Activated CD4-positive, alpha-beta T cell treated with anti-CD3 and anti-CD28 coated beads, Interleukin-2, Interleukin-4, amounts not matched to agents 100 ng/mL and 50 ng/mL, durations not matched to agents 16 hours and 8 hours (primary cell): Measurements from ENCODE around the gene PCCA.

Source experiments
- DNase-seq: peaks from one replicate; pipeline ENCODE4 v3.0.0-alpha.2; 2020; ENCODE audit warnings: low spot score

Gene PCCA

GRCh38 chr13:100428986-100429385 is 340.1 kb downstream of the PCCA start:
- no peak for DNase-seq

GRCh38 chr13:100432611-100433010 is 343.7 kb downstream of the PCCA start:
- no peak for DNase-seq

- no peak for DNase-seq
Observed at GRCh38 chr13:100433475-100433874, 344.6 kb downstream of the PCCA start.

- DNase-seq = peak; percentile 58
Observed at GRCh38 chr13:100434010-100434763, 345.3 kb downstream of the PCCA start.

GRCh38 chr13:100436099-100436498 is 347.2 kb downstream of the PCCA start:
- DNase-seq = no peak

GRCh38 chr13:100438059-100438788 is 349.3 kb downstream of the PCCA start:
- DNase-seq = no peak

GRCh38 chr13:100439247-100439970 is 350.5 kb downstream of the PCCA start:
- DNase-seq = no peak

GRCh38 chr13:100440751-100441425 is 352.0 kb downstream of the PCCA start:
- no peak for DNase-seq

GRCh38 chr13:100442095-100442832 is 353.4 kb downstream of the PCCA start:
- DNase-seq = no peak

GRCh38 chr13:100443278-100443997 is 354.5 kb downstream of the PCCA start:
- DNase-seq = no peak

- no peak for DNase-seq
Observed at GRCh38 chr13:100443998-100444328, 355.1 kb downstream of the PCCA start.

- DNase-seq = no peak
Observed at GRCh38 chr13:100447831-100448230, 358.9 kb downstream of the PCCA start.

- no peak for DNase-seq
Observed at GRCh38 chr13:100451923-100452322, 363.0 kb downstream of the PCCA start.

GRCh38 chr13:100454876-100455275 is 366.0 kb downstream of the PCCA start:
- DNase-seq = no peak

- no peak for DNase-seq
Observed at GRCh38 chr13:100458673-100459072, 369.8 kb downstream of the PCCA start.

- no peak for DNase-seq
Observed at GRCh38 chr13:100459747-100460146, 370.9 kb downstream of the PCCA start.

- DNase-seq = no peak
Observed at GRCh38 chr13:100460266-100460665, 371.4 kb downstream of the PCCA start.

- no peak for DNase-seq
Observed at GRCh38 chr13:100460791-100461190, 371.9 kb downstream of the PCCA start.

GRCh38 chr13:100461309-100462030 is 372.6 kb downstream of the PCCA start:
- no peak for DNase-seq

- no peak for DNase-seq
Observed at GRCh38 chr13:100464006-100464405, 375.1 kb downstream of the PCCA start.
